ENCODE results near the gene TTC6.
A peak's percentile ranks its signal among the peaks of the same experiment; 100 is the strongest.

Gene TTC6

GRCh38 chr14:37622231-37622923 lies 26.9 kb downstream of the TTC6 start:
- DNase-seq (ENCODE audit: extremely low read depth, low read depth), result no peak

GRCh38 chr14:37623426-37623951 lies 28.1 kb downstream of the TTC6 start:
- DNase-seq (ENCODE audit: extremely low read depth, low read depth), result peak; percentile 14
- no peak for TF ChIP-seq CTCF (IDR thresholded peaks at IDR 0.05; ENCODE audit: low read depth, low read length)

More at GRCh38 chr14:37622231-37622923, 26.9 kb downstream of the TTC6 start:
- no peak for TF ChIP-seq CTCF (IDR thresholded peaks at IDR 0.05; ENCODE audit: low read depth, low read length)

- DNase-seq (ENCODE audit: extremely low read depth, low read depth), result no peak
- no peak for TF ChIP-seq CTCF (IDR thresholded peaks at IDR 0.05; ENCODE audit: low read depth, low read length)
Observed at GRCh38 chr14:37623971-37624370, 28.5 kb downstream of the TTC6 start.

GRCh38 chr14:37625597-37626595 lies 30.5 kb downstream of the TTC6 start:
- no peak for TF ChIP-seq CTCF (IDR thresholded peaks at IDR 0.05; ENCODE audit: low read depth, low read length)
- DNase-seq (ENCODE audit: extremely low read depth, low read depth), result no peak

- DNase-seq (ENCODE audit: extremely low read depth, low read depth), result no peak
- no peak for TF ChIP-seq CTCF (IDR thresholded peaks at IDR 0.05; ENCODE audit: low read depth, low read length)
Observed at GRCh38 chr14:37637341-37637740, 41.9 kb downstream of the TTC6 start.

- no peak for DNase-seq (ENCODE audit: extremely low read depth, low read depth)
- no peak for TF ChIP-seq CTCF (IDR thresholded peaks at IDR 0.05; ENCODE audit: low read depth, low read length)
Observed at GRCh38 chr14:37638599-37638998, 43.2 kb downstream of the TTC6 start.

- TF ChIP-seq CTCF (IDR thresholded peaks at IDR 0.05; ENCODE audit: low read depth, low read length), result no peak
- no peak for DNase-seq (ENCODE audit: extremely low read depth, low read depth)
Observed at GRCh38 chr14:37641117-37641516, 45.7 kb downstream of the TTC6 start.
